Astrocyte of the spinal cord (primary cell): Measurements from ENCODE around the gene CD226.
A peak's percentile ranks its signal among the peaks of the same experiment; 100 is the strongest.

ENCODE experiments used
- DNase-seq: peaks from one replicate; pipeline ENCODE4 v3.0.0; 2011; ENCODE audit warnings: low read depth, low spot score
- H3K4me3 ChIP-seq: 2 replicates; pipeline ENCODE4 v1.5.1; 2011; ENCODE audit warnings: low read depth, mild to moderate bottlenecking, low read length, moderate library complexity
- in situ Hi-C: cut with HindIII; loops from 2 replicates; pipeline ENCODE4 v1.10.0; 2017; ENCODE audit warnings: low sequenced_read_pairs
- TF ChIP-seq, protein P1 (sequence below): IDR thresholded peaks from 2 replicates; pipeline ENCODE4 v1.5.1; 2012; ENCODE audit warnings: low read depth, mild to moderate bottlenecking, low read length, inconsistent platforms

Gene CD226

DNA sequence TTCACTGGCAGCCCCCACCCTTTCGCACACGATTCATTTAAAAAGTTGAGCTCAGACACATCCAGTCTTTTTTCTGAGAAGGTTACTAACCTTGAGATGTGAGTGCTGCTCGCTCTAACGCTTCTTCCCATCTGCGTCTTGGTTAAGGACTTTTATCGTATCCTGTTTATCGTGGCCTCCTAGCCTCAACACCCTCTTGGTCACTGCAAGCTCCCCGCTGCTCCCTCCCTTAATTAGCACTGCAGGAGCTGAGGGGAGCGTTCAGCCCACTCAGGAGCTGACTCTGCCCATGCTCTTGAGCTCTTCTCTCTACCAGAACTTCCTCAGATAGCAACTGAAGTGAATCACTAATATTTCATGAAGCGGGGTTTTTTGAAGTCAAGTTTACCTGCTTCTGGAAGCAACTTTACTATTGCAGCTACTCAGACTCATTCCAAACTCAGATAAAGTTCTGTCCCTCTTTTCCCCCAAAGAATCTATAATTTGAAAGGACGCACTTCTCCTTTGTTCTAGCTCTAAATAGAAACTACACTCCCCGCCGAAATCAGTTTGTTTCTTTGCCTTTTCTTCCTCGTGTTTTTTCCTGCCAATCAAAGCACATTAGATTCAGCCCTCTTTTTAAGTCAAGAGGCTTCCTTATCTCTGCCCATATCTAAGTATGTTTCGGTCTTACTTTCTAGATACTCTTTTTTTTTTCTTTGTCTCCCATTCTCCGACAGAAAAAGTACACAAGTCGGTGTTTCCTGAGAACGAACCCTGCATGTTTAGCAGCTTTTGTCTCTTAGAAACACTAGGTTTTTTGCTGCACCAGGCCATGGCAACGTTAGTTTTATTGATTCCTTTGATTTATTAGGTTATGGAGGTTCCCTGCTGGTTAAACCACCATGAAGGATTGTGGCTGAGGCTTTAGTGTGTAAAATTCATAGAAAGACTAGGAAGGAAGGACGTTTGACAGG is 9.3 kb upstream of the CD226 start:
- TF ChIP-seq, protein P1, sequence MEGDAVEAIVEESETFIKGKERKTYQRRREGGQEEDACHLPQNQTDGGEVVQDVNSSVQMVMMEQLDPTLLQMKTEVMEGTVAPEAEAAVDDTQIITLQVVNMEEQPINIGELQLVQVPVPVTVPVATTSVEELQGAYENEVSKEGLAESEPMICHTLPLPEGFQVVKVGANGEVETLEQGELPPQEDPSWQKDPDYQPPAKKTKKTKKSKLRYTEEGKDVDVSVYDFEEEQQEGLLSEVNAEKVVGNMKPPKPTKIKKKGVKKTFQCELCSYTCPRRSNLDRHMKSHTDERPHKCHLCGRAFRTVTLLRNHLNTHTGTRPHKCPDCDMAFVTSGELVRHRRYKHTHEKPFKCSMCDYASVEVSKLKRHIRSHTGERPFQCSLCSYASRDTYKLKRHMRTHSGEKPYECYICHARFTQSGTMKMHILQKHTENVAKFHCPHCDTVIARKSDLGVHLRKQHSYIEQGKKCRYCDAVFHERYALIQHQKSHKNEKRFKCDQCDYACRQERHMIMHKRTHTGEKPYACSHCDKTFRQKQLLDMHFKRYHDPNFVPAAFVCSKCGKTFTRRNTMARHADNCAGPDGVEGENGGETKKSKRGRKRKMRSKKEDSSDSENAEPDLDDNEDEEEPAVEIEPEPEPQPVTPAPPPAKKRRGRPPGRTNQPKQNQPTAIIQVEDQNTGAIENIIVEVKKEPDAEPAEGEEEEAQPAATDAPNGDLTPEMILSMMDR, result no peak
- in situ Hi-C loops, result no loop called here
- no peak overlapping the region for H3K4me3 ChIP-seq
- no peak for DNase-seq

DNA sequence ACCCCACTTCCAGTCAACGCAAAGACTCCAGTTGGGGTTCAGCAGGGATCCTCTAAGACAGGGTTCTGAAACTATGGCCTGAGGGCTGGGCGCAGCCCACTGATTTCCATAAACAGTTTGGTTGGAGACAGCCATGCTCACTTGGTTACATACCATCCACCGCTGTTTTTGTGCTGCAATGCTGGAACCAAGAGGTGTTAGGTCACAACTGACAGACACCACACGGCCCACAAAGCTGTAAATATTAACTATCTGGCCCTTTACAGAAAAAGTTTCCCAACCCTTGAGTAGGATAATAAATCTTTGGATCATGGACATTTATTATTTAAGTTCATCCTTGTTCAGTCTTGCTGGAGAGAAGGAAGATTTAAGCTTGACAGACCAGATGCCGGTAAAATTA is 8.4 kb upstream of the CD226 start:
- no peak for DNase-seq
- TF ChIP-seq, protein P1, result no peak
- H3K4me3 ChIP-seq, result no peak overlapping the region
- in situ Hi-C loops, result no loop called here

DNA sequence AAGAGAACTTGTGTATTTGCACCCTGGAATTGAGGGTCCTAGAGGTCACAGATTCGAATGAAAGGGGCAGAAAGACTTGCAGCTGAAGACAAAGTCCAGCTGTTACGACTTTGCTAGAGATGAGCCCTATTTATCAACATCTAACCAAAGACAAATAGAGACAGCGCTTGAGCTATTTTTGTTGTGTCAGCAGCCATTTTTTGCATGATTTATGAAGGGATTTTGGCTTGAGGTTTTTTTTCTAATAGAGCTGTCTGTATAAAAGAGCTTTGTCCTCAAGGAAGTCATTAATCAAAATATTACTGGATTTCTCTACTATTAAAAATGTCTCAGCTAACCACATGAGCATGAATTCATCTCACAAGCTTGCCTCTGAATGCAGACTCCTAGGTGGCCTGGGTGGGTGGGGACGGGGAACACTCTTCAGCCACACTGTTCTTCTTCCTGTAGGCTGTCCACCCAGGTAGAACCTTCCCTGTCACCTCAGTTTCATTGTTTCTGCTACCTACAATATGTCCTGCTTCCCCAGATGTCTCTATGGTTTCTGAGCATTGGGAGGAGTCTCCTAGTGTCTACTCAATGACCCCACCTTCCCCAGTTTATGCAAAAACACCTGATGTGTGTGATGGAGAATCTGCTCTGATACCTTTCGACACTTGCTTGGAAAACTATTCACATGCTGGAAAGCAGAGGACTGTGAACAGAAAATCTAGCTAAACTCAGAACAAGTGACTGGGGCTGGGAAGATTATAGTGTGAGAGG is 7.2 kb upstream of the CD226 start:
- in situ Hi-C loops, result no loop called here
- TF ChIP-seq, protein P1, result no peak

DNA sequence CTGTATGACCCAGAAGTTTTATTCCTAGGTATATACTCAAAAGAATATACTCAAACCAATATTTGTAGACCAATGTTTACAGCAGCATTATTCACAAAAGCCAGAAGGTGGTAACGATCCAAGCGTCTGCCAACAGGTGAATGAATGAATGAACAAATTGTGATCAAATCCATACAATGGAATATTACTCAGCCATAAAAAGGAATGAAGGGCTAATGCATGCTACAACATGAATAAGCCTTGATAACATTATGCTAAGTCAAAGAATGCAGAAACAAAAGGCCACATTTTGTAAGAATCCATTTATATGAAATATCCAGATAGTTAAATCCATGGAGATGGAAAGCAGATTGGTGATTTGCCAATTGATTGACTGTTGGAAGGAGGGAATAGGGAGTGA is 5.5 kb upstream of the CD226 start:
- in situ Hi-C loops, result no loop called here
- TF ChIP-seq, protein P1, result no peak
- no peak overlapping the region for H3K4me3 ChIP-seq
- no peak for DNase-seq

More for the DNA sequence above, 7.2 kb upstream of the CD226 start:
- no peak for DNase-seq
- no peak overlapping the region for H3K4me3 ChIP-seq

DNA sequence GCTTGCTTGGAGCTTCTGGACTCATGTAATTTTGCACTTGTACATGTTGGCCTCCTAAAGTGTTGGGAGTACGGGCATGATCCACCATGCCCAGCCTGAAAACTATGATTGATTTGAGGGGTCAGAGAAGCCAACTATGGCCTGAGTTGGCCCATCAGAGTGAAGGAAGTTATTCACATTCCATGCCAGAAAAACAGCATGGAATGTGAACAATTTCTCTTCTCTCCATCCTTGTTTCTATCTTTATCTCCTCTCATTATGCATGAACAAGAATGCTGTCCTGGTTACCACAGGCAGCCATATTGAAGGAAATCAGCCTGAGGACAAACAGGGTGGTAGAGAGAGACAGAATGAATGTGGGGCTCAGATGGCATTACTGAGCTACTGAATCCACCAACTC is 3.5 kb upstream of the CD226 start:
- H3K4me3 ChIP-seq, result no peak overlapping the region
- TF ChIP-seq, protein P1, result no peak
- peak; percentile 32 for DNase-seq
- in situ Hi-C loops, result no loop called here

DNA sequence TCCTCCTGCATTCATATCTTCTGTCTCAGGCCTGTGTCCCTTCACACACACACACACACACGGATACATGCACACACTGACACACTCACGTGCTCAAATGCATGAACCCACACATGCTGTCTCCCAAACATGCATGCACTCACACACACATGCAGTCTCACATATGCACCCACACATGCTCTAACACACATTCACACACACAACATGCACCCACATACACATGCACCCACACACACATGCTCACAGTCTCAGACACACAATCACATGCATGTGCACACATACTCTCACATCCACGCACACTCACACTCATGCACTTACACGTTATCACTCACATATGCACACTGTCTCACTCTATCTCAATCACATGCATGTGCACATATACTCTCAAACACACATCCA is 1.9 kb upstream of the CD226 start:
- in situ Hi-C loops, result no loop called here
- TF ChIP-seq, protein P1, result no peak
- no peak for DNase-seq
- no peak overlapping the region for H3K4me3 ChIP-seq
